WI38 (cell line): ENCODE data around the gene PCDHGA8.
A peak's percentile ranks its signal among the peaks of the same experiment; 100 is the strongest.

Experiments used
- H3K4me3 ChIP-seq: 2 replicates; pipeline ENCODE4 v1.5.1; 2011; ENCODE audit warnings: low read depth, mild to moderate bottlenecking, control low read depth, low read length
- CTCF ChIP-seq: IDR thresholded peaks from 2 replicates; pipeline ENCODE4 v1.5.1; 2012; ENCODE audit warnings: low read depth, mild to moderate bottlenecking, control low read depth, low read length

PCDHGA8 gene

GRCh38 chr5:141351591-141351990 lies 40.8 kb upstream of the PCDHGA8 start:
- no peak for TF ChIP-seq CTCF
- H3K4me3 ChIP-seq = no peak overlapping the region

GRCh38 chr5:141354900-141355469 lies 37.4 kb upstream of the PCDHGA8 start, which contains the start of gene PCDHGA4:
TSS of gene PCDHGA4 (plus strand) at chr5:141355021. CDS start at chr5:141355108, 87 bp downstream.
- peak; percentile 29; the same call in 1 of the 2 replicates for TF ChIP-seq CTCF
- H3K4me3 ChIP-seq = no peak within 1 kb of the TSS; the same call in 1 of the 2 replicates

- TF ChIP-seq CTCF = no peak
- H3K4me3 ChIP-seq = no peak overlapping the region
These were observed 36.8 kb upstream of the PCDHGA8 start for GRCh38 chr5:141355641-141356040.

- no peak overlapping the region for H3K4me3 ChIP-seq
- TF ChIP-seq CTCF = no peak
These were observed 36.3 kb upstream of the PCDHGA8 start for GRCh38 chr5:141356133-141356532.

DNA sequence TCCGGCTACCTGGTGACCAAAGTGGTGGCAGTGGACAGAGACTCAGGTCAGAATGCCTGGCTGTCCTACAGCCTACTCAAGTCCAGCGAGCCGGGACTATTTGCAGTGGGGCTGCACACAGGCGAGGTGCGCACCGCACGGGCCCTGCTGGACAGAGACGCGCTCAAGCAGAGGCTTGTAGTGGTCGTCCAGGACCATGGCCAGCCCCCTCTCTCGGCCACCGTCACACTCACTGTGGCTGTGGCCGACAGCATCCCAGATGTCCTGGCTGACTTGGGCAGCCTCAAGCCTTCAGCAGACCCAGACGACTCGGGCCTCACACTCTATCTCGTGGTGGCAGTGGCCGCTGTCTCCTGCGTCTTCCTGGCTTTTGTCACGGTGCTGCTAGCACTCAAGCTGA lies 35.5 kb upstream of the PCDHGA8 start:
- TF ChIP-seq CTCF = no peak
- H3K4me3 ChIP-seq = no peak overlapping the region

- peak; percentile 33; the same call in 1 of the 2 replicates for TF ChIP-seq CTCF
These were observed 32.5 kb upstream of the PCDHGA8 start, which contains the start of gene PCDHGB2 for GRCh38 chr5:141359790-141360426. TSS of gene PCDHGB2 (plus strand) at chr5:141359994. CDS start at chr5:141360136, 142 bp downstream.

GRCh38 chr5:141360685-141361084 lies 31.7 kb upstream of the PCDHGA8 start:
- H3K4me3 ChIP-seq = no peak overlapping the region
- TF ChIP-seq CTCF = no peak

More at GRCh38 chr5:141359790-141360426, 32.5 kb upstream of the PCDHGA8 start, which contains the start of gene PCDHGB2:
- no peak within 1 kb of the TSS for H3K4me3 ChIP-seq
